ENCODE measurements around the gene CENPQ. TPM values are rescaled to one million over a fixed set of nuclear protein-coding genes. Genes with fewer than 3 reads are reported as not detected.

The CENPQ gene
- total RNA-seq, 4 donors from 2014 or later = 0.88 to 5.8 (median 1.6) TPM

- no peaks in the 10 kb centered on the region for H3K4me1 ChIP-seq
- H3K36me3 ChIP-seq = no peaks in the 10 kb centered on the region
- no peaks in the 10 kb centered on the region for H3K27me3 ChIP-seq
- no peak overlapping the region for H3K27ac ChIP-seq
- no peak for DNase-seq
- H3K9me3 ChIP-seq = no peaks in the 10 kb centered on the region
- TF ChIP-seq POLR2A (IDR thresholded peaks at IDR 0.05) (no peak), CTCF (IDR thresholded peaks at IDR 0.05) (no peak)
- no peak overlapping the region for H3K4me3 ChIP-seq
These were observed 46.2 kb downstream of the CENPQ start for GRCh38 chr6:49509342-49509741.

GRCh38 chr6:49513153-49513989 lies 50.2 kb downstream of the CENPQ start:
- Histone ChIP-seq H3K9me3 (no peaks in the 10 kb centered on the region), H3K36me3 (no peaks in the 10 kb centered on the region), H3K27me3 (no peaks in the 10 kb centered on the region), H3K4me3 (no peak overlapping the region), H3K27ac (no peak overlapping the region), H3K4me1 (no peaks in the 10 kb centered on the region)
- DNase-seq = no peak
- TF ChIP-seq POLR2A (IDR thresholded peaks at IDR 0.05) (no peak), CTCF (IDR thresholded peaks at IDR 0.05) (no peak)

- Histone ChIP-seq H3K9me3 (no peaks in the 10 kb centered on the region), H3K4me3 (no peak overlapping the region), H3K27me3 (no peaks in the 10 kb centered on the region), H3K27ac (no peak overlapping the region), H3K36me3 (no peaks in the 10 kb centered on the region), H3K4me1 (no peaks in the 10 kb centered on the region)
- DNase-seq = no peak
- TF ChIP-seq CTCF (IDR thresholded peaks at IDR 0.05) = no peak
- no peak for TF ChIP-seq POLR2A (IDR thresholded peaks at IDR 0.05)
These were observed 51.7 kb downstream of the CENPQ start for GRCh38 chr6:49514571-49515484.

- H3K27ac ChIP-seq = no peak overlapping the region
- no peak for DNase-seq
- TF ChIP-seq POLR2A (IDR thresholded peaks at IDR 0.05) (no peak), CTCF (IDR thresholded peaks at IDR 0.05) (no peak)
- no peaks in the 10 kb centered on the region for H3K4me1 ChIP-seq
- H3K9me3 ChIP-seq = no peaks in the 10 kb centered on the region
- no peaks in the 10 kb centered on the region for H3K27me3 ChIP-seq
- H3K36me3 ChIP-seq = no peaks in the 10 kb centered on the region
- no peak overlapping the region for H3K4me3 ChIP-seq
These were observed 52.4 kb downstream of the CENPQ start for GRCh38 chr6:49515485-49516146.

GRCh38 chr6:49516147-49516505 lies 53.0 kb downstream of the CENPQ start:
- no peaks in the 10 kb centered on the region for H3K4me1 ChIP-seq
- H3K4me3 ChIP-seq = no peak overlapping the region
- H3K36me3 ChIP-seq = no peaks in the 10 kb centered on the region
- TF ChIP-seq CTCF (IDR thresholded peaks at IDR 0.05) = no peak
- TF ChIP-seq POLR2A (IDR thresholded peaks at IDR 0.05) = no peak
- no peaks in the 10 kb centered on the region for H3K27me3 ChIP-seq
- H3K27ac ChIP-seq = no peak overlapping the region
- no peak for DNase-seq
- H3K9me3 ChIP-seq = no peaks in the 10 kb centered on the region
